Adrenal gland (tissue), 12 donors: ENCODE results near the gene KCNH6. TPM values are rescaled to one million over a fixed set of nuclear protein-coding genes. Genes with fewer than 3 reads are reported as not detected.

ENCODE experiments used
- DNase-seq, 7 donors: peaks; one replicate each; pipeline ENCODE4 v3.0.0-alpha.2; 2019 to 2020
- H3K27ac ChIP-seq, 5 donors: fragments of 200-600 bp; sonication (generic) in 4 of 5; 1 replicate in 3 of 5; 2 replicates in 2 of 5; pipeline versions ENCODE4 v1.5.1 to v1.8.0; 2016 to 2020; ENCODE audit warnings: mild to moderate bottlenecking in 1 of 5
- H3K27me3 ChIP-seq: fragments of 200-600 bp; 2 replicates; pipeline ENCODE4 v1.8.0; 2021
- H3K36me3 ChIP-seq, 2 donors: fragments of 200-600 bp; replicated peaks in 1 of 2; 1 replicate in 1 of 2; 2 replicates in 1 of 2; pipeline versions ENCODE4 v1.5.1 to v1.8.0; 2018 to 2022
- H3K4me1 ChIP-seq, 2 donors: fragments of 200-600 bp; replicated peaks in 1 of 2; 1 replicate in 1 of 2; 2 replicates in 1 of 2; pipeline versions ENCODE4 v1.5.1 to v1.8.0; 2018 to 2021
- H3K4me3 ChIP-seq, 4 donors: fragments of 200-600 bp; sonication (generic) in 3 of 4; one replicate each; pipeline ENCODE4 v1.5.1; 2016 to 2018
- H3K9me3 ChIP-seq, 3 donors: fragments of 200-600 bp; sonication (generic) in 1 of 3; replicated peaks in 1 of 3; 1 replicate in 2 of 3; 2 replicates in 1 of 3; pipeline versions ENCODE4 v1.5.1 to v1.8.0; 2016 to 2021
- CTCF ChIP-seq, 6 experiments: fragments of 450-650 bp in 4 of 6; fragments of 200-600 bp in 2 of 6; sonication (generic) in 1 of 6; IDR thresholded peaks; 1 replicate in 5 of 6; 2 replicates in 1 of 6; pipeline versions ENCODE4 v1.5.1 to v1.8.0; 2016 to 2021; ENCODE audit warnings: antibody characterized with exemption in 6 of 6, mild to moderate bottlenecking in 2 of 6, moderate library complexity in 1 of 6
- POLR2A ChIP-seq, 2 donors: fragments of 450-650 bp; IDR thresholded peaks; one replicate each; pipeline ENCODE4 v1.6.1; 2017; ENCODE audit warnings: antibody characterized with exemption in 2 of 2, mild to moderate bottlenecking in 2 of 2, moderate library complexity in 1 of 2
- WGBS, 4 donors: extraction: QIAGEN DNeasy Blood & Tissue Kit in 2 of 4; methylation state at CpG; one replicate each; pipeline versions ENCODE4 v1.1.5 to v1.1.7; 2013 to 2017; 5-methylcytosine and 5-hydroxymethylcytosine counted together
- intact Hi-C, 2 donors: fragments of 100-400 bp; cut with DNase I; formaldehyde crosslinking; loops; one replicate each; pipeline versions ENCODE4 v1.14.1 to v1.15.0; 2022 to 2023
- polyA plus RNA-seq, 3 donors: library from polyadenylated mRNA; stranded (reverse); fragments of 200-250 nt in 2 of 3; fragments of 350-450 nt in 1 of 3; fragmentation: Illumina TruSeq in 1 of 3; extraction: RNeasy Lipid Tissue Mini Kit (QIAGEN cat#74804) in 1 of 3; gene quantifications; one replicate each; pipeline ENCODE4 v1.2.3, GENCODE V29; 2013 to 2014
- total RNA-seq, 9 donors: library from RNA; depleted of rRNA in 4 of 9; stranded (reverse); fragments of >200 nt in 4 of 9; fragments of 120-200 nt in 1 of 9; fragmentation: NEBNext Ultra II Directional in 1 of 9; extraction: Animal tissue kit (Norgen Biotek cat#: 25700) in 1 of 9; gene quantifications; one replicate each; pipeline versions ENCODE4 v1.1.0 to v1.2.4, GENCODE V29; 2013 to 2023
- donor health status: healthy with polysubstance abuse.
- donor health status: Bipolar disorder and iron deficiency.
- donor health status: DM: yes; HTN: yes; CAD: no.
- donor health status: DM: no; HTN: no; CAD: no.
- donor health status: DM: no; HTN: no; CAD: no.
- donor health status: DM: yes; HTN: yes; CAD: no.

KCNH6 gene
- total and polyA plus RNA-seq, 12 donors: 0.11 to 0.41 (median 0.32) TPM; not detected in 7

GRCh38 chr17:63491413-63491812 lies 31.7 kb upstream of the KCNH6 start:
- Histone ChIP-seq H3K9me3 (no peaks in the 10 kb centered on the region), H3K27me3 (no peaks in the 10 kb centered on the region), H3K4me3 (no peak overlapping the region), H3K4me1 (no peaks in the 10 kb centered on the region), H3K36me3 (no peaks in the 10 kb centered on the region), H3K27ac (no peak overlapping the region)
- 77 to 85% (median 83%) methylated on average over 2 to 8 of the region's 8 CpGs for WGBS, 4 donors
- no peak for DNase-seq
- TF ChIP-seq POLR2A (IDR thresholded peaks at IDR 0.05) (no peak), CTCF (IDR thresholded peaks at IDR 0.05) (no peak)
- intact Hi-C loops: no loop called here

- TF ChIP-seq POLR2A (IDR thresholded peaks at IDR 0.05) (no peak), CTCF (IDR thresholded peaks at IDR 0.05) (no peak)
- 82 to 90% (median 86%) methylated on average over 7 to 10 of the region's 10 CpGs for WGBS, 4 donors
- Histone ChIP-seq H3K27ac (no peak overlapping the region), H3K9me3 (no peaks in the 10 kb centered on the region), H3K36me3 (no peaks in the 10 kb centered on the region), H3K4me1 (no peaks in the 10 kb centered on the region), H3K27me3 (no peaks in the 10 kb centered on the region), H3K4me3 (no peak overlapping the region)
- no peak for DNase-seq
- intact Hi-C loops: no loop called here
Observed at GRCh38 chr17:63491977-63492618, 31.1 kb upstream of the KCNH6 start.

GRCh38 chr17:63492940-63493339 lies 30.2 kb upstream of the KCNH6 start:
- intact Hi-C loops: no loop called here
- Histone ChIP-seq H3K4me3 (no peak overlapping the region), H3K36me3 (no peaks in the 10 kb centered on the region), H3K27me3 (no peaks in the 10 kb centered on the region), H3K9me3 (no peaks in the 10 kb centered on the region), H3K27ac (no peak overlapping the region), H3K4me1 (no peaks in the 10 kb centered on the region)
- WGBS, 4 donors: 82 to 94% (median 92%) methylated on average over 6 of the region's 6 CpGs
- TF ChIP-seq POLR2A (IDR thresholded peaks at IDR 0.05) (no peak), CTCF (IDR thresholded peaks at IDR 0.05) (no peak)
- no peak for DNase-seq

- Histone ChIP-seq H3K4me1 (no peaks in the 10 kb centered on the region), H3K36me3 (no peaks in the 10 kb centered on the region), H3K4me3 (no peak overlapping the region), H3K27me3 (no peaks in the 10 kb centered on the region), H3K9me3 (no peaks in the 10 kb centered on the region), H3K27ac (no peak overlapping the region)
- 82 to 86% (median 85%) methylated on average over 9 of the region's 9 CpGs for WGBS, 4 donors
- DNase-seq: no peak
- intact Hi-C loops: no loop called here
- TF ChIP-seq POLR2A (IDR thresholded peaks at IDR 0.05) (no peak), CTCF (IDR thresholded peaks at IDR 0.05) (no peak)
Observed at GRCh38 chr17:63493411-63493810, 29.7 kb upstream of the KCNH6 start.
